HepG2 (cell line): Measurements from ENCODE around the gene LBX2. TPM values are rescaled to one million over a fixed set of nuclear protein-coding genes. Genes with fewer than 3 reads are reported as not detected.
A peak's percentile ranks its signal among the peaks of the same experiment; 100 is the strongest.

ENCODE experiments used
- ATF7 ChIP-seq, 2 experiments: fragments of 450-650 bp in 1 of 2; sonication (generic) in 1 of 2; formaldehyde crosslinking in 1 of 2; IDR thresholded peaks; 2 replicates each; pipeline versions ENCODE4 v1.4.0 to v1.6.1; 2016 to 2020; ENCODE audit warnings: antibody characterized with exemption in 1 of 2, mild to moderate bottlenecking in 1 of 2, missing genetic modification reagents in 1 of 2
- FOXK1 ChIP-seq: sonication (generic); formaldehyde crosslinking; IDR thresholded peaks from 2 replicates; pipeline ENCODE4 v1.4.0; 2020; ENCODE audit warnings: low read depth, missing genetic modification reagents, borderline replicate concordance
- KLF12 ChIP-seq: sonication (generic); formaldehyde crosslinking; IDR thresholded peaks from 2 replicates; pipeline ENCODE4 v1.4.0; 2020; ENCODE audit warnings: missing genetic modification reagents, borderline replicate concordance
- MAZ ChIP-seq, 2 experiments: sonication (generic) in 1 of 2; formaldehyde crosslinking in 1 of 2; IDR thresholded peaks; 2 replicates each; pipeline versions ENCODE4 v1.5.0 to v1.6.1; 2012 to 2020; ENCODE audit warnings: low read depth in 2 of 2, mild to moderate bottlenecking in 2 of 2, borderline replicate concordance in 1 of 2, improper control_type of control experiment in 1 of 2, low read length in 1 of 2, missing genetic modification reagents in 1 of 2, moderate library complexity in 1 of 2
- MTA3 ChIP-seq: sonication (generic); formaldehyde crosslinking; IDR thresholded peaks from 2 replicates; pipeline ENCODE4 v1.4.0; 2020; ENCODE audit warnings: missing genetic modification reagents
- NPAS2 ChIP-seq: sonication (generic); formaldehyde crosslinking; IDR thresholded peaks from 2 replicates; pipeline ENCODE4 v1.8.0; 2022; ENCODE audit warnings: mild to moderate bottlenecking, missing genetic modification reagents, borderline replicate concordance
- PCBP2 ChIP-seq: fragments of 200-400 bp; formaldehyde crosslinking; optimal IDR thresholded peaks from 2 replicates; pipeline ENCODE3; 2018; ENCODE audit warnings: low read length, low read depth; ENCODE audit not compliant: poor library complexity, severe bottlenecking
- PHF20 ChIP-seq: sonication (generic); formaldehyde crosslinking; IDR thresholded peaks from 2 replicates; pipeline ENCODE4 v1.5.0; 2020; ENCODE audit warnings: mild to moderate bottlenecking, missing genetic modification reagents
- ZFP36 ChIP-seq: fragments of 150-350 bp; IDR thresholded peaks from 2 replicates; pipeline ENCODE4 v1.6.1; 2018; ENCODE audit warnings: borderline replicate concordance, low read length, low read depth; ENCODE audit not compliant: partially characterized antibody
- ZNF577 ChIP-seq: sonication (generic); formaldehyde crosslinking; IDR thresholded peaks from 2 replicates; pipeline ENCODE4 v1.4.0; 2020; ENCODE audit warnings: mild to moderate bottlenecking, low read depth, missing genetic modification reagents, borderline replicate concordance
- polyA plus RNA-seq, 8 experiments: library from polyadenylated mRNA; depleted of rRNA in 3 of 8; stranded (reverse) in 7 of 8; unstranded in 1 of 8; fragments of >200 nt; fragmentation: Illumina TruSeq in 4 of 8; extraction: Trizol in 4 of 8; gene quantifications; 2 replicates each; pipeline versions ENCODE4 v1.2.1 to v1.2.3, GENCODE V29; 2011 to 2016; ENCODE audit warnings: low read depth in 4 of 8, missing spikeins in 1 of 8, mixed read lengths in 1 of 8; ENCODE audit not compliant: insufficient read depth in 1 of 8
- total RNA-seq, 5 experiments: library from RNA; depleted of rRNA; stranded (reverse); fragments of >200 nt; fragmentation: Illumina TruSeq; extraction: Trizol; gene quantifications; 2 replicates each; pipeline ENCODE4 v1.2.3, GENCODE V29; 2016; ENCODE audit warnings: low read depth in 1 of 5
- TF ChIP-seq, protein P1 (sequence below): sonication (generic); formaldehyde crosslinking; IDR thresholded peaks from 2 replicates; pipeline ENCODE4 v1.5.0; 2020; ENCODE audit warnings: mild to moderate bottlenecking, missing genetic modification reagents
- TF ChIP-seq, protein P2 (sequence below): sonication (generic); formaldehyde crosslinking; IDR thresholded peaks from 2 replicates; pipeline ENCODE4 v1.8.0; 2022; ENCODE audit warnings: mild to moderate bottlenecking, missing genetic modification reagents
- TF ChIP-seq, protein P3 (sequence below): sonication (generic); formaldehyde crosslinking; IDR thresholded peaks from 2 replicates; pipeline ENCODE4 v1.4.0; 2020; ENCODE audit warnings: missing genetic modification reagents
- TF ChIP-seq, protein P4 (sequence below): sonication (generic); formaldehyde crosslinking; IDR thresholded peaks from 2 replicates; pipeline ENCODE4 v1.5.0; 2020; ENCODE audit warnings: missing genetic modification reagents
- TF ChIP-seq, protein P5 (sequence below): sonication (generic); formaldehyde crosslinking; IDR thresholded peaks from 2 replicates; pipeline ENCODE4 v1.4.0; 2020; ENCODE audit warnings: missing genetic modification reagents, mild to moderate bottlenecking, borderline replicate concordance
- TF ChIP-seq, protein P6 (sequence below): IDR thresholded peaks from 2 replicates; pipeline ENCODE4 v1.6.1; 2012; ENCODE audit warnings: inconsistent platforms
- TF ChIP-seq, protein P7 (sequence below): sonication (generic); formaldehyde crosslinking; IDR thresholded peaks from 2 replicates; pipeline ENCODE4 v1.8.0; 2023; ENCODE audit warnings: mild to moderate bottlenecking, missing genetic modification reagents

LBX2 gene
- total and polyA plus RNA-seq, 2 of the 13 experiments (the other 11 are each of a cell fraction or from before 2014, with no cell fraction given), result 6.4 to 8.1 TPM

DNA sequence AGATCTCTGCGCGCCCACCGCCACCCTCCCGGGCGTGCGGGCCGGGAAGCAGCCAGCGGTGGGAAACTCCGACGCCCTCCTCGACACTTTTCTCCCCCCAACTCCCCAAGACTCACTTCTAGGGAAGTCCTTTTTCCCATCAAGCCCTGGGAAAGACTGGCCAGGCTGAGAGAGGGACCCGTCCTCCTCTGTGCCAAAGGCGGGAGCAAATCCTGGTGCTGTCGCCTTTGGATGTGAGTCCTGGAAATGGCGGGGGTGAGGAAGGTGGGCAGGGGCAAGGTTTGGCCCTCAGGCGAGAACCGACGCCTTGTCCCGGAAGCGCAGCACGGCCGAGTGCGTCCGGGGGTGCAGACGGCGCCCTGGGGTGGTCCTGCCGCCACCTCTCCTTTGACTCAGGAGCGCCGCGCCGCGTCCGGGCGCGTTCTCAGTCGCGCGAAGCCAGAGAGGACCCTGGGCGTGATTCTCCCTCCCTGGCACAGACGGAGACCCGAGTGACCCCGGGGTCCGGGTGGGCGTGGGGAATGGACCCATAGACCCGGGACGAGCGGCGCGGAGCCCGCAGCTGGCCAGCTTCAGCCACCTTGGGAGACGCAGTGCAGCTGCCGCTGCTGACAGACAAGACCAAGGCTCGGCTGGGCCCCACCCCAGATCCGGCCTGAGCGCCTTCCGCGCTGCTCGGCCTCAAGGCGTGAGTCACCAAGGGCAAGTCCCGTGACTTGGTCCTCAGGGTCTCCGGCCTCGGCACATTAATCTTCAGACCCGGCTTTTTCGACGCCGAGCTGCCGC, 3.5 kb upstream of the LBX2 start (continued):
- TF ChIP-seq, protein P1, sequence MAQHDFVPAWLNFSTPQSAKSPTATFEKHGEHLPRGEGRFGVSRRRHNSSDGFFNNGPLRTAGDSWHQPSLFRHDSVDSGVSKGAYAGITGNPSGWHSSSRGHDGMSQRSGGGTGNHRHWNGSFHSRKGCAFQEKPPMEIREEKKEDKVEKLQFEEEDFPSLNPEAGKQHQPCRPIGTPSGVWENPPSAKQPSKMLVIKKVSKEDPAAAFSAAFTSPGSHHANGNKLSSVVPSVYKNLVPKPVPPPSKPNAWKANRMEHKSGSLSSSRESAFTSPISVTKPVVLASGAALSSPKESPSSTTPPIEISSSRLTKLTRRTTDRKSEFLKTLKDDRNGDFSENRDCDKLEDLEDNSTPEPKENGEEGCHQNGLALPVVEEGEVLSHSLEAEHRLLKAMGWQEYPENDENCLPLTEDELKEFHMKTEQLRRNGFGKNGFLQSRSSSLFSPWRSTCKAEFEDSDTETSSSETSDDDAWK (CRISPR knock-in tag), result no peak
- TF ChIP-seq MTA3 (no peak), PCBP2 (no peak), KLF12 (CRISPR knock-in tag) (no peak), ZNF577 (CRISPR knock-in tag) (no peak), ZFP36 (no peak), NPAS2 (CRISPR knock-in tag) (no peak), PHF20 (CRISPR knock-in tag) (peak; percentile 50), FOXK1 (CRISPR knock-in tag) (0 out of 2 replicates have a peak, but pooled peaks have one; percentile 15), MAZ (IDR thresholded peaks at IDR 0.05; ENCODE audit: borderline replicate concordance, low read depth, low read length) (no peak; the same call in 1 of the 2 replicates), MAZ (CRISPR knock-in tag; IDR thresholded peaks at IDR 0.05; ENCODE audit: low read depth) (peak; percentile 44; the same call in 1 of the 2 replicates), ATF7 (IDR thresholded peaks at IDR 0.05) (no peak), ATF7 (CRISPR knock-in tag; IDR thresholded peaks at IDR 0.05) (0 out of 2 replicates have a peak, but pooled peaks have one; percentile 16)
- TF ChIP-seq, protein P2, sequence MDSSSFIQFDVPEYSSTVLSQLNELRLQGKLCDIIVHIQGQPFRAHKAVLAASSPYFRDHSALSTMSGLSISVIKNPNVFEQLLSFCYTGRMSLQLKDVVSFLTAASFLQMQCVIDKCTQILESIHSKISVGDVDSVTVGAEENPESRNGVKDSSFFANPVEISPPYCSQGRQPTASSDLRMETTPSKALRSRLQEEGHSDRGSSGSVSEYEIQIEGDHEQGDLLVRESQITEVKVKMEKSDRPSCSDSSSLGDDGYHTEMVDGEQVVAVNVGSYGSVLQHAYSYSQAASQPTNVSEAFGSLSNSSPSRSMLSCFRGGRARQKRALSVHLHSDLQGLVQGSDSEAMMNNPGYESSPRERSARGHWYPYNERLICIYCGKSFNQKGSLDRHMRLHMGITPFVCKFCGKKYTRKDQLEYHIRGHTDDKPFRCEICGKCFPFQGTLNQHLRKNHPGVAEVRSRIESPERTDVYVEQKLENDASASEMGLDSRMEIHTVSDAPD, result peak; percentile 45; the same call in 1 of the 2 replicates
- TF ChIP-seq, protein P3, sequence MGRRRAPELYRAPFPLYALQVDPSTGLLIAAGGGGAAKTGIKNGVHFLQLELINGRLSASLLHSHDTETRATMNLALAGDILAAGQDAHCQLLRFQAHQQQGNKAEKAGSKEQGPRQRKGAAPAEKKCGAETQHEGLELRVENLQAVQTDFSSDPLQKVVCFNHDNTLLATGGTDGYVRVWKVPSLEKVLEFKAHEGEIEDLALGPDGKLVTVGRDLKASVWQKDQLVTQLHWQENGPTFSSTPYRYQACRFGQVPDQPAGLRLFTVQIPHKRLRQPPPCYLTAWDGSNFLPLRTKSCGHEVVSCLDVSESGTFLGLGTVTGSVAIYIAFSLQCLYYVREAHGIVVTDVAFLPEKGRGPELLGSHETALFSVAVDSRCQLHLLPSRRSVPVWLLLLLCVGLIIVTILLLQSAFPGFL (CRISPR knock-in tag), result 0 out of 2 replicates have a peak, but pooled peaks have one; percentile 54
- TF ChIP-seq, protein P4, sequence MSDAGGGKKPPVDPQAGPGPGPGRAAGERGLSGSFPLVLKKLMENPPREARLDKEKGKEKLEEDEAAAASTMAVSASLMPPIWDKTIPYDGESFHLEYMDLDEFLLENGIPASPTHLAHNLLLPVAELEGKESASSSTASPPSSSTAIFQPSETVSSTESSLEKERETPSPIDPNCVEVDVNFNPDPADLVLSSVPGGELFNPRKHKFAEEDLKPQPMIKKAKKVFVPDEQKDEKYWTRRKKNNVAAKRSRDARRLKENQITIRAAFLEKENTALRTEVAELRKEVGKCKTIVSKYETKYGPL, result peak; percentile 48; the same call in 1 of the 2 replicates
- TF ChIP-seq, protein P5, sequence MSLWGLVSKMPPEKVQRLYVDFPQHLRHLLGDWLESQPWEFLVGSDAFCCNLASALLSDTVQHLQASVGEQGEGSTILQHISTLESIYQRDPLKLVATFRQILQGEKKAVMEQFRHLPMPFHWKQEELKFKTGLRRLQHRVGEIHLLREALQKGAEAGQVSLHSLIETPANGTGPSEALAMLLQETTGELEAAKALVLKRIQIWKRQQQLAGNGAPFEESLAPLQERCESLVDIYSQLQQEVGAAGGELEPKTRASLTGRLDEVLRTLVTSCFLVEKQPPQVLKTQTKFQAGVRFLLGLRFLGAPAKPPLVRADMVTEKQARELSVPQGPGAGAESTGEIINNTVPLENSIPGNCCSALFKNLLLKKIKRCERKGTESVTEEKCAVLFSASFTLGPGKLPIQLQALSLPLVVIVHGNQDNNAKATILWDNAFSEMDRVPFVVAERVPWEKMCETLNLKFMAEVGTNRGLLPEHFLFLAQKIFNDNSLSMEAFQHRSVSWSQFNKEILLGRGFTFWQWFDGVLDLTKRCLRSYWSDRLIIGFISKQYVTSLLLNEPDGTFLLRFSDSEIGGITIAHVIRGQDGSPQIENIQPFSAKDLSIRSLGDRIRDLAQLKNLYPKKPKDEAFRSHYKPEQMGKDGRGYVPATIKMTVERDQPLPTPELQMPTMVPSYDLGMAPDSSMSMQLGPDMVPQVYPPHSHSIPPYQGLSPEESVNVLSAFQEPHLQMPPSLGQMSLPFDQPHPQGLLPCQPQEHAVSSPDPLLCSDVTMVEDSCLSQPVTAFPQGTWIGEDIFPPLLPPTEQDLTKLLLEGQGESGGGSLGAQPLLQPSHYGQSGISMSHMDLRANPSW (CRISPR knock-in tag), result 0 out of 2 replicates have a peak, but pooled peaks have one; percentile 35
- TF ChIP-seq, protein P6, sequence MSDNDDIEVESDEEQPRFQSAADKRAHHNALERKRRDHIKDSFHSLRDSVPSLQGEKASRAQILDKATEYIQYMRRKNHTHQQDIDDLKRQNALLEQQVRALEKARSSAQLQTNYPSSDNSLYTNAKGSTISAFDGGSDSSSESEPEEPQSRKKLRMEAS, result no peak
- TF ChIP-seq, protein P7, sequence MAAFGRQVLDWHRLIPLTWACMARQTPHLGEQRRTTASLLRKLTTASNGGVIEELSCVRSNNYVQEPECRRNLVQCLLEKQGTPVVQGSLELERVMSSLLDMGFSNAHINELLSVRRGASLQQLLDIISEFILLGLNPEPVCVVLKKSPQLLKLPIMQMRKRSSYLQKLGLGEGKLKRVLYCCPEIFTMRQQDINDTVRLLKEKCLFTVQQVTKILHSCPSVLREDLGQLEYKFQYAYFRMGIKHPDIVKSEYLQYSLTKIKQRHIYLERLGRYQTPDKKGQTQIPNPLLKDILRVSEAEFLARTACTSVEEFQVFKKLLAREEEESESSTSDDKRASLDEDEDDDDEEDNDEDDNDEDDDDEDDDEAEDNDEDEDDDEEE, result peak; percentile 95
